ENCODE data around the gene SEMA4A. TPM values are rescaled to one million over a fixed set of nuclear protein-coding genes. Genes with fewer than 3 reads are reported as not detected.

SEMA4A gene
- total RNA-seq, 5 donors from 2014 or later (not counting 1 experiment from before 2014, with no cell fraction given) = 1.5 to 12.0 (median 2.2) TPM

- Histone ChIP-seq H3K9me3 (no peaks in the 10 kb centered on the region), H3K36me3 (ENCODE audit: control insufficient read depth in 2 of 2, extremely low read depth in 1 of 2, insufficient read depth in 1 of 2, low read length in 1 of 2) (no peaks in the 10 kb centered on the region), H3K4me3 (ENCODE audit: control insufficient read depth in 1 of 2, extremely low read depth in 1 of 2, low read length in 1 of 2) (peak overlapping the region in 1 of 2 donors; percentile 0), H3K27me3 (replicated peaks in 1 of 2; ENCODE audit: control insufficient read depth in 2 of 2, extremely low read depth in 1 of 2, insufficient read depth in 2 of 2, low read length in 1 of 2) (peaks cover 0 to 12% of the 10 kb centered on the region in 2 experiments), H3K27ac (ENCODE audit: low read length) (peak overlapping the region; percentile 71), H3K4me1 (ENCODE audit: control insufficient read depth in 1 of 2, extremely low read depth in 1 of 2, insufficient read depth in 2 of 2, low read length in 2 of 2) (peaks cover 23 to 80% of the 10 kb centered on the region in 2 experiments)
- H3K9me3 Mint-ChIP-seq = no peaks in the 10 kb centered on the region
- ChIA-PET POLR2A (interaction anchor here (0.6 to 4.4 kb wide), 8 partner anchors 9 to 233 kb away, joined by 3 to 18 read pairs (median 5); no protein-coding TSS in a partner anchor), CTCF (interaction anchor here (0.6 to 9.9 kb wide), 11 partner anchors 12 to 188 kb away, joined by 3 to 115 read pairs (median 8); partner anchors contain the start of gene LMNA (in 2 of the 2))
- ATAC-seq (replicated peaks in 1 of 4) (peak; percentile 72 to 84 (median 80)), DNase-seq (peak; percentile 41 to 91 (median 67))
- H3K36me3 Mint-ChIP-seq = peaks cover 9% of the 10 kb centered on the region
- peaks cover 0 to 4% of the 10 kb centered on the region in 2 donors for H3K27me3 Mint-ChIP-seq
- H3K4me3 Mint-ChIP-seq = peak overlapping the region; percentile 1 to 73 (median 53)
- peak overlapping the region; percentile 71 to 87 for H3K27ac Mint-ChIP-seq
- WGBS (ENCODE audit: insufficient coverage) = 35% methylated on average over 9 of the region's 15 CpGs
- peaks cover 78 to 80% (median 80%) of the 10 kb centered on the region in 3 donors for H3K4me1 Mint-ChIP-seq
Measured at GRCh38 chr1:156126630-156127534, 26.5 kb upstream of the SEMA4A start.

GRCh38 chr1:156128308-156128653 lies 25.1 kb upstream of the SEMA4A start:
- H3K27me3 Mint-ChIP-seq = no peaks in the 10 kb centered on the region
- peaks cover 66 to 70% (median 69%) of the 10 kb centered on the region in 3 donors for H3K4me1 Mint-ChIP-seq
- Histone ChIP-seq H3K36me3 (ENCODE audit: control insufficient read depth in 2 of 2, extremely low read depth in 1 of 2, insufficient read depth in 1 of 2, low read length in 1 of 2) (no peaks in the 10 kb centered on the region), H3K4me3 (ENCODE audit: control insufficient read depth in 1 of 2, extremely low read depth in 1 of 2, low read length in 1 of 2) (no peak overlapping the region), H3K9me3 (no peaks in the 10 kb centered on the region), H3K4me1 (ENCODE audit: control insufficient read depth in 1 of 2, extremely low read depth in 1 of 2, insufficient read depth in 2 of 2, low read length in 2 of 2) (peaks cover 23 to 74% of the 10 kb centered on the region in 2 experiments), H3K27me3 (replicated peaks in 1 of 2; ENCODE audit: control insufficient read depth in 2 of 2, extremely low read depth in 1 of 2, insufficient read depth in 2 of 2, low read length in 1 of 2) (peaks cover 0 to 12% of the 10 kb centered on the region in 2 experiments), H3K27ac (ENCODE audit: low read length) (no peak overlapping the region)
- 100% methylated on average over 1 of the region's 2 CpGs for WGBS (ENCODE audit: insufficient coverage)
- POLR2A ChIA-PET = interaction anchor here (0.6 to 4.4 kb wide), 5 partner anchors 10 to 37 kb away, joined by 4 to 18 read pairs (median 4); no protein-coding TSS in a partner anchor
- DNase-seq = no peak
- H3K9me3 Mint-ChIP-seq = no peaks in the 10 kb centered on the region
- H3K27ac Mint-ChIP-seq = peak overlapping the region in 1 of 2 donors; percentile 39
- peak overlapping the region in 1 of 3 donors; percentile 73 for H3K4me3 Mint-ChIP-seq
- no peak for ATAC-seq (replicated peaks in 1 of 4)
- CTCF ChIA-PET = interaction anchor here (0.5 to 9.9 kb wide), 15 partner anchors 13 to 257 kb away, joined by 3 to 115 read pairs (median 6); partner anchors contain the start of gene LMNA (in 1 of the 2)
- peaks cover 9% of the 10 kb centered on the region for H3K36me3 Mint-ChIP-seq

GRCh38 chr1:156128654-156129597 lies 24.5 kb upstream of the SEMA4A start:
- no peaks in the 10 kb centered on the region for H3K27me3 Mint-ChIP-seq
- H3K27ac ChIP-seq (ENCODE audit: low read length) = no peak overlapping the region
- H3K36me3 Mint-ChIP-seq = peaks cover 14% of the 10 kb centered on the region
- H3K4me3 ChIP-seq (ENCODE audit: control insufficient read depth in 1 of 2, extremely low read depth in 1 of 2, low read length in 1 of 2) = no peak overlapping the region
- no peaks in the 10 kb centered on the region for H3K9me3 ChIP-seq
- peaks cover 59 to 63% (median 63%) of the 10 kb centered on the region in 3 donors for H3K4me1 Mint-ChIP-seq
- DNase-seq = no peak
- 64% methylated on average over 4 of the region's 8 CpGs for whole genome bisulfite sequencing (ENCODE audit: insufficient coverage)
- H3K9me3 Mint-ChIP-seq = no peaks in the 10 kb centered on the region
- peaks cover 23 to 67% of the 10 kb centered on the region in 2 experiments for H3K4me1 ChIP-seq (ENCODE audit: control insufficient read depth in 1 of 2, extremely low read depth in 1 of 2, insufficient read depth in 2 of 2, low read length in 2 of 2)
- CTCF ChIA-PET = interaction anchor here (0.5 to 9.9 kb wide), 20 partner anchors 12 to 319 kb away, joined by 3 to 115 read pairs (median 4); partner anchors contain the start of gene LMNA (in 1 of the 2)
- H3K4me3 Mint-ChIP-seq = peak overlapping the region in 1 of 3 donors; percentile 73
- peak overlapping the region in 1 of 2 donors; percentile 39 for H3K27ac Mint-ChIP-seq
- H3K36me3 ChIP-seq (ENCODE audit: control insufficient read depth in 2 of 2, extremely low read depth in 1 of 2, insufficient read depth in 1 of 2, low read length in 1 of 2) = no peaks in the 10 kb centered on the region
- no peak for ATAC-seq (replicated peaks in 1 of 4)
- H3K27me3 ChIP-seq (replicated peaks in 1 of 2; ENCODE audit: control insufficient read depth in 2 of 2, extremely low read depth in 1 of 2, insufficient read depth in 2 of 2, low read length in 1 of 2) = peaks cover 0 to 10% of the 10 kb centered on the region in 2 experiments
- POLR2A ChIA-PET = interaction anchor here (0.9 to 4.4 kb wide), 5 partner anchors 24 to 38 kb away, joined by 3 to 18 read pairs (median 4); no protein-coding TSS in a partner anchor

- CTCF ChIA-PET = interaction anchor here (0.6 to 9.9 kb wide), 14 partner anchors 20 to 180 kb away, joined by 3 to 115 read pairs (median 4); no protein-coding TSS in a partner anchor
- Mint-ChIP-seq H3K27ac (peak overlapping the region in 1 of 2 donors; percentile 55), H3K9me3 (no peaks in the 10 kb centered on the region), H3K4me1 (peaks cover 49 to 53% (median 53%) of the 10 kb centered on the region in 3 donors), H3K27me3 (no peaks in the 10 kb centered on the region), H3K4me3 (peak overlapping the region in 1 of 3 donors; percentile 73), H3K36me3 (peaks cover 22% of the 10 kb centered on the region)
- Histone ChIP-seq H3K9me3 (no peaks in the 10 kb centered on the region), H3K4me1 (ENCODE audit: control insufficient read depth in 1 of 2, extremely low read depth in 1 of 2, insufficient read depth in 2 of 2, low read length in 2 of 2) (peaks cover 23 to 58% of the 10 kb centered on the region in 2 experiments), H3K27me3 (replicated peaks in 1 of 2; ENCODE audit: control insufficient read depth in 2 of 2, extremely low read depth in 1 of 2, insufficient read depth in 2 of 2, low read length in 1 of 2) (peaks cover 0 to 17% of the 10 kb centered on the region in 2 experiments), H3K4me3 (ENCODE audit: control insufficient read depth in 1 of 2, extremely low read depth in 1 of 2, low read length in 1 of 2) (no peak overlapping the region), H3K36me3 (ENCODE audit: control insufficient read depth in 2 of 2, extremely low read depth in 1 of 2, insufficient read depth in 1 of 2, low read length in 1 of 2) (peaks cover 0 to 2% of the 10 kb centered on the region in 2 donors), H3K27ac (ENCODE audit: low read length) (no peak overlapping the region)
- 60% methylated on average over 5 of the region's 7 CpGs for WGBS (ENCODE audit: insufficient coverage)
- peak in 33 of 35 experiments; percentile 25 to 86 (median 69) for DNase-seq
- ATAC-seq (replicated peaks in 1 of 4) = peak in 3 of 4 experiments; percentile 10 to 41 (median 18)
- POLR2A ChIA-PET = interaction anchor here (0.9 to 4.4 kb wide), 4 partner anchors 25 to 37 kb away, joined by 3 to 18 read pairs (median 6); no protein-coding TSS in a partner anchor
Measured at GRCh38 chr1:156129687-156130577, 23.5 kb upstream of the SEMA4A start.

GRCh38 chr1:156130578-156130942 lies 22.8 kb upstream of the SEMA4A start:
- Mint-ChIP-seq H3K4me1 (peaks cover 43 to 47% (median 46%) of the 10 kb centered on the region in 3 donors), H3K4me3 (peak overlapping the region in 1 of 3 donors; percentile 10), H3K27ac (no peak overlapping the region)

More at GRCh38 chr1:156130578-156130942, 22.8 kb upstream of the SEMA4A start:
- H3K36me3 ChIP-seq (ENCODE audit: control insufficient read depth in 2 of 2, extremely low read depth in 1 of 2, insufficient read depth in 1 of 2, low read length in 1 of 2) = peaks cover 0 to 5% of the 10 kb centered on the region in 2 donors
- H3K9me3 ChIP-seq = no peaks in the 10 kb centered on the region
- Mint-ChIP-seq H3K27me3 (no peaks in the 10 kb centered on the region), H3K36me3 (peaks cover 23% of the 10 kb centered on the region), H3K9me3 (no peaks in the 10 kb centered on the region)
- peaks cover 0 to 17% of the 10 kb centered on the region in 2 experiments for H3K27me3 ChIP-seq (replicated peaks in 1 of 2; ENCODE audit: control insufficient read depth in 2 of 2, extremely low read depth in 1 of 2, insufficient read depth in 2 of 2, low read length in 1 of 2)
- ATAC-seq (replicated peaks in 1 of 4) (no peak), DNase-seq (no peak)
- H3K4me1 ChIP-seq (ENCODE audit: control insufficient read depth in 1 of 2, extremely low read depth in 1 of 2, insufficient read depth in 2 of 2, low read length in 2 of 2) = peaks cover 23 to 52% of the 10 kb centered on the region in 2 experiments
- CTCF ChIA-PET = interaction anchor here (1.0 to 9.9 kb wide), 9 partner anchors 26 to 44 kb away, joined by 3 to 115 read pairs (median 11); no protein-coding TSS in a partner anchor
- H3K27ac ChIP-seq (ENCODE audit: low read length) = no peak overlapping the region
- WGBS (ENCODE audit: insufficient coverage) = 95% methylated on average over 5 of the region's 6 CpGs
- POLR2A ChIA-PET = no interaction called here
- no peak overlapping the region for H3K4me3 ChIP-seq (ENCODE audit: control insufficient read depth in 1 of 2, extremely low read depth in 1 of 2, low read length in 1 of 2)

Data from T-cell (primary cell).